ENCODE results near the gene SCTR.
"Not testable (repeated sequence)": the region's sequence is repeated elsewhere in the genome, so short reads cannot be mapped to it uniquely, and the experiment has no call there.

Gene SCTR

DNA sequence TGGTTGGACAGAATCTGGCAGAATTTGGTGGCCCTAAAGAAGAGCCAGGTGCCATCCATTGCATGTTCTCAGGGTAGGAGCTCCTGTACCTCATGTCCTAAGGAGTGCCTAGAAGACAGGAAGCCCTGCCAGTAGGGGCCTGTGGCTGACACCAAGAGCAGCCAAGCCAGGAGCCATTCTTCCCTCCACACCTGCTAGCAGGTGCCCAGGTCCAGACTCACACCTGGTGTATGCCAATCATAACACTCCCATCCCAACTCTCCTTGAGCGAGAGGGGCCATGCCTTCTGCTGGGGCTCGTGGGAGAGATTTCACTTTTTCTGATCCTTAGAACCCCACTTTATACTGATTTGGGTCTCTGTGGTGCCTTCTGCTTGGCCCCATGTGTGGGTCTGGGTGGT, 119.1 kb downstream of the SCTR start:
- in situ Hi-C loops (cut with MboI; ENCODE audit: low pct_unique_long_range_greater_than_20kb, low sequenced_read_pairs, unreplicated experiment): loop anchor here (25.0 kb wide), 1 partner anchor 257 kb away; no protein-coding TSS in a partner anchor
- DNase-seq (ENCODE audit: low spot score): no peak

DNA sequence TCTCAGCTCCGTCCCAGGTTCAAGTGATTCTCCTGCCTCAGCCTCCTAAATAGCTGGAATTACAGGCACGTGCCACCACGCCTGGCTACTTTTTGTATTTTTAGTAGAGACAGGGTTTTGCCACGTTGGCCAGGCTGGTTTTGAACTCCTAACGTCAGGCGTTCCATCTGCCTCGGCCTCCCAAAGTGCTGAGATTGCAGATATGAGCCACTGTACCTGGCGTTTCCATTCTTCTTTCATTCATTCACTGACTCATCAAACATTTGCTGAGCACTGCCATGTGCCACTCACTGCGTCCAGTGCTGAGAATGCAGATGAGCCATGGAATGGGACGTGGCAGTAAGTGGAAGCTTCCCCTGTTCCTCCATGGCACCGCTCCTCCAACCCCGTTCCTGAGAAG, 120.7 kb downstream of the SCTR start:
- DNase-seq (ENCODE audit: low spot score): not testable (repeated sequence)
- in situ Hi-C loops (cut with MboI; ENCODE audit: low pct_unique_long_range_greater_than_20kb, low sequenced_read_pairs, unreplicated experiment): loop anchor here (25.0 kb wide), 1 partner anchor 259 kb away; no protein-coding TSS in a partner anchor

More for the DNA sequence above, 119.1 kb downstream of the SCTR start:
- TF ChIP-seq, protein P1, sequence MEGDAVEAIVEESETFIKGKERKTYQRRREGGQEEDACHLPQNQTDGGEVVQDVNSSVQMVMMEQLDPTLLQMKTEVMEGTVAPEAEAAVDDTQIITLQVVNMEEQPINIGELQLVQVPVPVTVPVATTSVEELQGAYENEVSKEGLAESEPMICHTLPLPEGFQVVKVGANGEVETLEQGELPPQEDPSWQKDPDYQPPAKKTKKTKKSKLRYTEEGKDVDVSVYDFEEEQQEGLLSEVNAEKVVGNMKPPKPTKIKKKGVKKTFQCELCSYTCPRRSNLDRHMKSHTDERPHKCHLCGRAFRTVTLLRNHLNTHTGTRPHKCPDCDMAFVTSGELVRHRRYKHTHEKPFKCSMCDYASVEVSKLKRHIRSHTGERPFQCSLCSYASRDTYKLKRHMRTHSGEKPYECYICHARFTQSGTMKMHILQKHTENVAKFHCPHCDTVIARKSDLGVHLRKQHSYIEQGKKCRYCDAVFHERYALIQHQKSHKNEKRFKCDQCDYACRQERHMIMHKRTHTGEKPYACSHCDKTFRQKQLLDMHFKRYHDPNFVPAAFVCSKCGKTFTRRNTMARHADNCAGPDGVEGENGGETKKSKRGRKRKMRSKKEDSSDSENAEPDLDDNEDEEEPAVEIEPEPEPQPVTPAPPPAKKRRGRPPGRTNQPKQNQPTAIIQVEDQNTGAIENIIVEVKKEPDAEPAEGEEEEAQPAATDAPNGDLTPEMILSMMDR (IDR thresholded peaks at IDR 0.05; ENCODE audit: extremely low read depth, insufficient read depth, missing control alignments): no peak

DNA sequence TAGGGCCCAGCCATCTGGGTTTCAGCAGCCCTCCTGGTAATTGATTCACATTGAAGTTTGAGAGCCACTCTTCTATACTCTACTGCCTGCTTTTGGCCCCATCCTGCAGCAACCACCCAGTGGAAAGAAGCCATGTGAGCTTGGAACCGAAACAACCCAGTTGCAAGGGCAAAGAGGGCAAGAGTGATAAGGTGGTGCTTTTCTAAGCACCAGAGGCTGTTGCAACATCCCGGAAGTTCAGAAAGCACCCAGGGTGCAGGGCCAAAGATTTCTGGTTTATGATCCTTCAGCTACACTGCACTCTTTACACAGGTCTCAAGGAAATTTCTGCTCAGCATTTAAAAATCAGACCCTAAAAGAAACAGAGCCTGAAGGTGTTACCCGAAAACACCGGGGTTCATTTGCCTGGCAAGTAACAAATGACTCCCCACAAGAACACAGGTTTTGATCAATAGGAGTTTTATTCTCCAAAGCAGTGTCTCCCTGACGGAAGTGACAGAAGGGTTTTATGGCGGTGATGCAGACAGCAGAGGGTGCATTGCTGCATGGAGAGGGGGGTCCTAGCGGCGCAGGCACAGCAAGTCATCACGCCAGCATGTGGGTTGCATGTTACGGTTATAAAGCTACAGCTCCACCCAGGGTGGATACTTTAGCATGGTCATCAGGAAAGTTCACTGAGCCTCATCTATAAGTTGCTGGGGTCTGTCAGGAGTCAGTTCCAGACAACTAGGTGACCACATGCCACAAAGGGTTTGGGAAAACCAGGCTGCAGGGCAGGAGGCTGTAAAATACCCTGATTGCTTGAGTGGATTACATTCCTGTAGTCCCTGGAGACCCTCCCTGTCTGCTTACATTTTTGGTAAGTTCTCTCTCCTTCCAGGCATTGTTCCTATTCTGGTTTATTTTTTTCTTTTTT, 121.4 kb downstream of the SCTR start:
- TF ChIP-seq, protein P1 (IDR thresholded peaks at IDR 0.05; ENCODE audit: extremely low read depth, insufficient read depth, missing control alignments): no peak
- DNase-seq (ENCODE audit: low spot score): no peak
- in situ Hi-C loops (cut with MboI; ENCODE audit: low pct_unique_long_range_greater_than_20kb, low sequenced_read_pairs, unreplicated experiment): loop anchor here (25.0 kb wide), 1 partner anchor 259 kb away; no protein-coding TSS in a partner anchor

DNA sequence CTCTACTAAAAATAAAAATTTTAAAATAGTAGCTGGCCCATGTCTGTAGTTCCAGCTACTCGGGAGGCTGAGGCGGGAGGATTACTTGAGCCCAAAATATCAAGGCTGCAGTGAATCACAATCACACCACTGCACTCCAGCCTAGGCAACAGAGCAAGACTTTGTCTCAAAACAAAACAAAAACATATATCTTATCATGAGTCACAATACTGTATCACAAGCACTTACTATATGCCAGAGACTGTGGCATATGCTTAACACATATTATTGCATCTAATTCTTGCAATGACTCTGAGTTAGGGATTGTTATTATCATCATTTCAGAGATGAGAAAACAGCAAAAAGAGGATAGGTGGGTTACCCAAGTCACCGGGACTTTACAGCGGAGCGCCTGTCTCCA, 122.2 kb downstream of the SCTR start:
- TF ChIP-seq, protein P1 (IDR thresholded peaks at IDR 0.05; ENCODE audit: extremely low read depth, insufficient read depth, missing control alignments): no peak
- DNase-seq (ENCODE audit: low spot score): no peak
- in situ Hi-C loops (cut with MboI; ENCODE audit: low pct_unique_long_range_greater_than_20kb, low sequenced_read_pairs, unreplicated experiment): loop anchor here (25.0 kb wide), 1 partner anchor 260 kb away; no protein-coding TSS in a partner anchor

DNA sequence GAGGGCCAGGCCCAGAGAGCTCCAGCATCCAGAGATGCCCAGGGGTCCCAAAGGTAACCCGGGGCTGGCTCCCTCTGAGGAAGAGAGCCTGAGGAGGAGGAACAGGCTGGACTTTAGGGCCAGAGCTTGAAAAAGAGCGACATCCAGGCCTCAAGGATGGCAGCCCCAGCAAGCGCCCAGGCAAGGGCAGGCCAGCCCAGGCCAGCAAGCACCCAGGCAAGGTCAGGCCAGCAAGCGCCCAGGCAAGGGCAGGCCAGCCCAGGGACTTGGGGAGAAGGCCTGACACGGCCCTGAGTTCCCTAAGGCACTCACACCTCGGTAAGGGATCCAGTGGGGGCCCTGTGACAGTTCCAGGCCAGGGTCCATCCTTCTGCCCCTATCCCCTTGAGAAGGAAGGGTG, 127.1 kb downstream of the SCTR start:
- no peak for DNase-seq (ENCODE audit: low spot score)
- TF ChIP-seq, protein P1 (IDR thresholded peaks at IDR 0.05; ENCODE audit: extremely low read depth, insufficient read depth, missing control alignments): no peak
- in situ Hi-C loops (cut with MboI; ENCODE audit: low pct_unique_long_range_greater_than_20kb, low sequenced_read_pairs, unreplicated experiment): no loop called here

DNA sequence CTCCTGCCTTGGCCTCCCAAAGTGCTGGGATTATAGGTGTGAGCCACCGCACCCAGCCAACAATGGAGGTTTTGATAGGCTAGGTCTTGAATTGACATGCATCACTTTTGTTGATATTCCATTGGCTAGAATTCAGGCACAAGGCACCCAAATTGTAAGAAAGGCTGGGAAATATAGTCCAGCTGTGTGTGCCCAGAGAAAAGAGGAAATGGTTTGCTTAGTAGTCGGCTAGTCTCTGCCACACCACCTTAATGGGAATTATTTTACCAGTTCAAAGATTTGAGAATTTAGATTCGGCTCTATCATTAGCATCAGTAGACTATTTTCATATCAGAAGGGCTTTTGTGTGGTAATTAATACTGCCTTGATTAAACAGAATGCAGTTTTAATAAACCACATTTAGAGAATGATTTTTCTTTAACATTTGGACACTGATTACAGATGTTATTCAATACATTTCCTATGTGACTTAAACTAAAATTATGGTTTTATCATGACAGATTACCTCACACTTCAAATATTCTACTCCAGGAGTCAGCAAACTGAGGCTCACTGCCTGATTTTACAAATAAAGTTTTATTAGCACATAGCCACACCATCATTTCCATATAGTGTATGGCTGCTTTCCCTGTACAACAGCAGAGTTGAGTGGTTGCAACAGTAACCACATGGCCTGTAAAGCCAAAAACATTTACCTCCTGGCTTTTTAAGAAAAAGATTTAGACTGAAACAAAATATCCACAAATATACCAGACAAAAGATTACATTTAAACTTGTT, 130.1 kb downstream of the SCTR start:
- in situ Hi-C loops (cut with MboI; ENCODE audit: low pct_unique_long_range_greater_than_20kb, low sequenced_read_pairs, unreplicated experiment): no loop called here
- TF ChIP-seq, protein P1 (IDR thresholded peaks at IDR 0.05; ENCODE audit: extremely low read depth, insufficient read depth, missing control alignments): no peak
- no peak for DNase-seq (ENCODE audit: low spot score)
